GM12878 (cell line): ENCODE measurements around the gene STRBP.

Source experiments
- CEBPZ ChIP-seq: fragments of 150-350 bp; IDR thresholded peaks from 2 replicates; pipeline ENCODE4 v1.6.1; 2016; ENCODE audit warnings: low read depth, low read length
- EGR1 ChIP-seq, 2 experiments: IDR thresholded peaks; 1 replicate in 1 of 2; 2 replicates in 1 of 2; pipeline ENCODE4 v1.6.1; 2011 to 2012; ENCODE audit warnings: low read depth in 2 of 2, low read length in 2 of 2, borderline replicate concordance in 1 of 2, mild to moderate bottlenecking in 1 of 2, moderate library complexity in 1 of 2
- EZH2 ChIP-seq: IDR thresholded peaks from 2 replicates; pipeline ENCODE4 v1.6.1; 2012; ENCODE audit warnings: low read depth, mild to moderate bottlenecking, control low read depth, inconsistent platforms, low read length, borderline replicate concordance; ENCODE audit not compliant: control insufficient read depth
- LARP7 ChIP-seq: fragments of 450-650 bp; IDR thresholded peaks from 2 replicates; pipeline ENCODE4 v1.6.1; 2017; ENCODE audit warnings: mild to moderate bottlenecking
- NR2F1 ChIP-seq: fragments of 450-650 bp; conservative IDR thresholded peaks from 2 replicates; pipeline ENCODE4 v1.6.1; 2017; ENCODE audit warnings: mild to moderate bottlenecking
- PAX5 ChIP-seq: IDR thresholded peaks from 2 replicates; pipeline ENCODE4 v1.6.1; 2011; ENCODE audit warnings: low read depth, low read length, borderline replicate concordance
- POLR2A ChIP-seq: IDR thresholded peaks from 2 replicates; pipeline ENCODE4 v1.6.1; 2011; ENCODE audit warnings: low read depth, mild to moderate bottlenecking, low read length
- SMC3 ChIP-seq: IDR thresholded peaks from 2 replicates; pipeline ENCODE4 v1.6.1; 2011; ENCODE audit warnings: low read length, improper control_type of control experiment, borderline replicate concordance
- SP1 ChIP-seq: IDR thresholded peaks from one replicate; pipeline ENCODE4 v1.6.1; 2011; ENCODE audit warnings: low read depth, low read length
- SRF ChIP-seq, 2 experiments: IDR thresholded peaks; 2 replicates each; pipeline ENCODE4 v1.6.1; 2011; ENCODE audit warnings: low read depth in 2 of 2, low read length in 2 of 2, mild to moderate bottlenecking in 1 of 2, moderate library complexity in 1 of 2
- SUPT20H ChIP-seq: IDR thresholded peaks from 2 replicates; pipeline ENCODE4 v1.6.1; 2011; ENCODE audit warnings: low read depth, mild to moderate bottlenecking, low read length, moderate library complexity, borderline replicate concordance; ENCODE audit not compliant: control insufficient read depth
- TF ChIP-seq, protein P1 (sequence below), 3 experiments: IDR thresholded peaks in 2 of 3; conservative IDR thresholded peaks in 1 of 3; 2 replicates each; pipeline ENCODE4 v1.5.1; 2011; ENCODE audit warnings: low read depth in 3 of 3, low read length in 3 of 3, mild to moderate bottlenecking in 3 of 3, control low read depth in 2 of 3, moderate library complexity in 2 of 3, inconsistent platforms in 1 of 3, mixed read lengths in 1 of 3; ENCODE audit not compliant: control insufficient read depth in 2 of 3, insufficient read depth in 1 of 3; ENCODE audit errors: extremely low read depth in 1 of 3

- TF ChIP-seq LARP7 (no peak), SP1 (no peak), SMC3 (no peak), EZH2 (no peak), SUPT20H (no peak), PAX5 (no peak), NR2F1 (no peak), POLR2A (no peak), SRF (IDR thresholded peaks at IDR 0.05; ENCODE audit: low read depth in 2 of 2, low read length in 2 of 2) (no peak), EGR1 (IDR thresholded peaks at IDR 0.05; ENCODE audit: borderline replicate concordance in 1 of 2, low read depth in 2 of 2, low read length in 2 of 2) (no peak), CEBPZ (no peak)
- TF ChIP-seq, protein P1, sequence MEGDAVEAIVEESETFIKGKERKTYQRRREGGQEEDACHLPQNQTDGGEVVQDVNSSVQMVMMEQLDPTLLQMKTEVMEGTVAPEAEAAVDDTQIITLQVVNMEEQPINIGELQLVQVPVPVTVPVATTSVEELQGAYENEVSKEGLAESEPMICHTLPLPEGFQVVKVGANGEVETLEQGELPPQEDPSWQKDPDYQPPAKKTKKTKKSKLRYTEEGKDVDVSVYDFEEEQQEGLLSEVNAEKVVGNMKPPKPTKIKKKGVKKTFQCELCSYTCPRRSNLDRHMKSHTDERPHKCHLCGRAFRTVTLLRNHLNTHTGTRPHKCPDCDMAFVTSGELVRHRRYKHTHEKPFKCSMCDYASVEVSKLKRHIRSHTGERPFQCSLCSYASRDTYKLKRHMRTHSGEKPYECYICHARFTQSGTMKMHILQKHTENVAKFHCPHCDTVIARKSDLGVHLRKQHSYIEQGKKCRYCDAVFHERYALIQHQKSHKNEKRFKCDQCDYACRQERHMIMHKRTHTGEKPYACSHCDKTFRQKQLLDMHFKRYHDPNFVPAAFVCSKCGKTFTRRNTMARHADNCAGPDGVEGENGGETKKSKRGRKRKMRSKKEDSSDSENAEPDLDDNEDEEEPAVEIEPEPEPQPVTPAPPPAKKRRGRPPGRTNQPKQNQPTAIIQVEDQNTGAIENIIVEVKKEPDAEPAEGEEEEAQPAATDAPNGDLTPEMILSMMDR (IDR thresholded peaks at IDR 0.05 in 2 of 3, conservative IDR thresholded peaks at IDR 0.05 in 1 of 3; ENCODE audit: control insufficient read depth in 2 of 3, extremely low read depth in 1 of 3, insufficient read depth in 1 of 3, low read depth in 3 of 3, low read length in 3 of 3), result no peak
Observed at GRCh38 chr9:123098096-123098459, 170.3 kb downstream of the STRBP start.
